SK-N-SH (cell line): ENCODE data around the gene EIF5A. TPM values are rescaled to one million over a fixed set of nuclear protein-coding genes. Genes with fewer than 3 reads are reported as not detected.

Experiments used
- CTCF ChIA-PET: fragments of 300-600, 350-600 bp; formaldehyde crosslinking; extraction: SDS; loops from one replicate; lab custom pipeline; 2021; lab: Yijun Ruan, JAX
- POLR2A ChIA-PET: fragments of 350-600 bp; sonication (Branson Sonifier 250); formaldehyde crosslinking; extraction: SDS; loops from one replicate; lab custom pipeline; 2020; ENCODE audit warnings: antibody characterized with exemption, inconsistent platforms; lab: Yijun Ruan, JAX
- DNase-seq: peaks from one replicate; pipeline ENCODE4 v3.0.0; 2012
- H2AFZ ChIP-seq: fragments of 200-600 bp; sonication (generic); 2 replicates; pipeline ENCODE4 v1.8.1; 2016; ENCODE audit warnings: antibody characterized with exemption, mild to moderate bottlenecking, low read depth
- H3F3A ChIP-seq: fragments of 200-600 bp; sonication (generic); replicated peaks from 2 replicates; pipeline ENCODE3; 2016; ENCODE audit warnings: antibody characterized with exemption, mild to moderate bottlenecking; ENCODE audit not compliant: insufficient read depth
- H3K27ac ChIP-seq, 2 experiments: fragments of 200-500 bp in 1 of 2; fragments of 200-600 bp in 1 of 2; sonication (Bioruptor generic) in 1 of 2; sonication (generic), shearing (Covaris generic) in 1 of 2; 2 replicates each; pipeline versions ENCODE4 v1.5.1 to v1.6.1; 2014 to 2016; ENCODE audit warnings: low read depth in 2 of 2, inconsistent platforms in 1 of 2, low read length in 1 of 2, mild to moderate bottlenecking in 1 of 2, mixed read lengths in 1 of 2
- H3K27me3 ChIP-seq: fragments of 200-600 bp; sonication (generic), shearing (Covaris generic); 2 replicates; pipeline ENCODE4 v1.6.1; 2016; ENCODE audit warnings: mixed run types; ENCODE audit not compliant: insufficient read depth
- H3K36me3 ChIP-seq, 2 experiments: fragments of 200-500 bp in 1 of 2; fragments of 200-600 bp in 1 of 2; sonication (Bioruptor generic) in 1 of 2; sonication (generic) in 1 of 2; replicated peaks in 1 of 2; 2 replicates each; pipeline versions ENCODE3 to v1.5.1; 2014 to 2016; ENCODE audit warnings: low read length in 1 of 2, mild to moderate bottlenecking in 1 of 2; ENCODE audit not compliant: insufficient read depth in 2 of 2, control insufficient read depth in 1 of 2
- H3K4me1 ChIP-seq, 2 experiments: fragments of 200-500 bp in 1 of 2; fragments of 200-600 bp in 1 of 2; sonication (Bioruptor generic) in 1 of 2; sonication (generic), shearing (Covaris generic) in 1 of 2; 2 replicates each; pipeline versions ENCODE4 v1.5.1 to v1.6.1; 2014 to 2016; ENCODE audit warnings: low read depth in 1 of 2, low read length in 1 of 2, mixed run types in 1 of 2; ENCODE audit not compliant: insufficient read depth in 2 of 2, control insufficient read depth in 1 of 2
- H3K4me2 ChIP-seq: fragments of 200-600 bp; sonication (generic), shearing (Covaris generic); 2 replicates; pipeline ENCODE4 v1.6.1; 2017; ENCODE audit warnings: mixed run types
- H3K4me3 ChIP-seq, 2 experiments: fragments of 200-500 bp in 1 of 2; fragments of 200-600 bp in 1 of 2; sonication (Bioruptor generic) in 1 of 2; sonication (generic), shearing (Covaris generic) in 1 of 2; 2 replicates each; pipeline versions ENCODE4 v1.5.1 to v1.8.1; 2014 to 2016; ENCODE audit warnings: low read depth in 2 of 2, inconsistent platforms in 1 of 2, low read length in 1 of 2, mild to moderate bottlenecking in 1 of 2, mixed read lengths in 1 of 2, moderate library complexity in 1 of 2
- H3K79me2 ChIP-seq: fragments of 200-600 bp; sonication (generic); 2 replicates; pipeline ENCODE4 v1.8.1; 2017; ENCODE audit warnings: mild to moderate bottlenecking; ENCODE audit not compliant: insufficient read depth
- H3K9ac ChIP-seq: fragments of 200-600 bp; sonication (generic); 2 replicates; pipeline ENCODE4 v1.6.1; 2017; ENCODE audit warnings: mixed run types
- H3K9me2 ChIP-seq: fragments of 200-600 bp; sonication (generic); 2 replicates; pipeline ENCODE4 v1.6.1; 2017; ENCODE audit warnings: mixed run types
- H3K9me3 ChIP-seq: fragments of 200-600 bp; sonication (generic); 2 replicates; pipeline ENCODE4 v1.6.1; 2017; ENCODE audit warnings: mixed run types, mild to moderate bottlenecking, moderate library complexity
- H4K20me1 ChIP-seq: fragments of 200-600 bp; sonication (generic); 2 replicates; pipeline ENCODE4 v1.6.1; 2017; ENCODE audit warnings: mild to moderate bottlenecking, mixed run types; ENCODE audit not compliant: insufficient read depth
- FOXJ3 ChIP-seq: sonication (generic); formaldehyde crosslinking; IDR thresholded peaks from 2 replicates; pipeline ENCODE4 v1.5.1; 2020; ENCODE audit warnings: mild to moderate bottlenecking, missing genetic modification reagents
- GATA2 ChIP-seq: sonication (generic); formaldehyde crosslinking; IDR thresholded peaks from 2 replicates; pipeline ENCODE4 v1.5.0; 2020; ENCODE audit warnings: mild to moderate bottlenecking, missing genetic modification reagents
- JUND ChIP-seq: IDR thresholded peaks from 2 replicates; pipeline ENCODE4 v1.4.0; 2012
- MXI1 ChIP-seq: IDR thresholded peaks from 2 replicates; pipeline ENCODE4 v1.6.1; 2012; ENCODE audit warnings: mild to moderate bottlenecking, low read depth, low read length, improper control_type of control experiment
- RAD21 ChIP-seq: IDR thresholded peaks from 2 replicates; pipeline ENCODE4 v1.6.1; 2012; ENCODE audit warnings: mild to moderate bottlenecking, low read length
- REST ChIP-seq: IDR thresholded peaks from 2 replicates; pipeline ENCODE4 v1.6.1; 2012; ENCODE audit warnings: mild to moderate bottlenecking, low read depth, low read length, moderate library complexity
- SIN3A ChIP-seq: IDR thresholded peaks from 2 replicates; pipeline ENCODE4 v1.6.1; 2012; ENCODE audit warnings: low read depth, mild to moderate bottlenecking, low read length, moderate library complexity, borderline replicate concordance
- TAF1 ChIP-seq: IDR thresholded peaks from 2 replicates; pipeline ENCODE4 v1.6.1; 2012; ENCODE audit warnings: low read depth, mild to moderate bottlenecking, low read length, moderate library complexity, borderline replicate concordance
- TCF12 ChIP-seq: IDR thresholded peaks from 2 replicates; pipeline ENCODE4 v1.4.0; 2012
- USF2 ChIP-seq: fragments of 150-350 bp; IDR thresholded peaks from 2 replicates; pipeline ENCODE4 v1.6.1; 2017; ENCODE audit warnings: antibody characterized with exemption, low read length, low read depth, borderline replicate concordance
- YY1 ChIP-seq: IDR thresholded peaks from 2 replicates; pipeline ENCODE4 v1.4.0; 2012; ENCODE audit warnings: low read depth, mild to moderate bottlenecking
- ZBTB33 ChIP-seq: IDR thresholded peaks from 2 replicates; pipeline ENCODE4 v1.4.0; 2012; ENCODE audit warnings: low read depth, borderline replicate concordance
- WGBS: methylation state at CpG from one replicate; pipeline ENCODE4 v1.1.6; 2017; ENCODE audit warnings: low lambda C conversion rate; 5-methylcytosine and 5-hydroxymethylcytosine counted together
- polyA plus RNA-seq, 3 experiments: library from polyadenylated mRNA; depleted of rRNA; stranded (reverse); fragments of >200 nt; gene quantifications; 2 replicates each; pipeline ENCODE4 v1.2.3, GENCODE V29; 2012
- TF ChIP-seq, protein P1 (sequence below): fragments of 150-350 bp; IDR thresholded peaks from 2 replicates; pipeline ENCODE4 v1.6.1; 2016; ENCODE audit warnings: mild to moderate bottlenecking, low read depth, low read length

The EIF5A gene
- polyA plus RNA-seq, 1 of the 3 experiments (the other 2 are of a cell fraction) = 971 TPM

DNA sequence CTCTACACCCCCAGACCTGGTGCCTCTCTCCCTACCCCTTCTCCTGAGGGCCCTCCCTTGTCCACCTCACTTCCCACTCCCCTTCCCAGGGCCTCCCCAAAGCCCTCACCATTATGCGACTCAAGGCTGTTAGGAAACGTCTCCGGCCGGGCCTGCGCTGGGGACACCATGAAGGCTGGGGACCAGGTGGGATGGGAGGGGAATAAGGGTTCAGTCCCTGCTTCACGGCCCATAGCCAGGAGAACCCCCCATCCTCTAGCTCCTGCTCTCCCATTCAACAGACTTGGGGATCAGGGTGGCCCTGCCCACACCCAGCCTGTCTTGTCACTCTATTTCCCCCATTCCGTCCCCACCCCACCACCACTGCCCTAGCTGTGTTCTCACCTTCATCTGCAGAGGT is 19.6 kb downstream of the EIF5A start:
- Histone ChIP-seq H3K4me3 (no peak overlapping the region), H2AFZ (no peak overlapping the region), H3K9ac (no peak overlapping the region), H3K27me3 (no peaks in the 10 kb centered on the region), H3K9me3 (no peaks in the 10 kb centered on the region), H3F3A (no peaks in the 10 kb centered on the region), H3K4me1 (peaks cover 3 to 13% of the 10 kb centered on the region in 2 experiments; a peak in 2 of 4 replicates), H4K20me1 (no peaks in the 10 kb centered on the region), H3K4me2 (no peak overlapping the region), H3K27ac (no peak overlapping the region), H3K36me3 (peaks cover 5 to 42% of the 10 kb centered on the region in 2 experiments), H3K9me2 (no peaks in the 10 kb centered on the region), H3K79me2 (peaks cover 17% of the 10 kb centered on the region; the same call in 1 of the 2 replicates)
- POLR2A ChIA-PET = no interaction called here
- DNase-seq = no peak
- CTCF ChIA-PET = interaction anchor here (0.6 to 8.4 kb wide), 5 partner anchors 18 to 234 kb away, joined by 3 to 55 read pairs (median 4); partner anchors contain the start of gene SLC2A4
- 98% methylated on average over 7 of the region's 7 CpGs for WGBS
- TF ChIP-seq USF2 (no peak), TCF12 (no peak), SIN3A (no peak), JUND (no peak), GATA2 (CRISPR knock-in tag) (no peak), TAF1 (no peak), MXI1 (no peak), ZBTB33 (no peak), REST (no peak), FOXJ3 (CRISPR knock-in tag) (no peak), YY1 (no peak), RAD21 (no peak)
- TF ChIP-seq, protein P1, sequence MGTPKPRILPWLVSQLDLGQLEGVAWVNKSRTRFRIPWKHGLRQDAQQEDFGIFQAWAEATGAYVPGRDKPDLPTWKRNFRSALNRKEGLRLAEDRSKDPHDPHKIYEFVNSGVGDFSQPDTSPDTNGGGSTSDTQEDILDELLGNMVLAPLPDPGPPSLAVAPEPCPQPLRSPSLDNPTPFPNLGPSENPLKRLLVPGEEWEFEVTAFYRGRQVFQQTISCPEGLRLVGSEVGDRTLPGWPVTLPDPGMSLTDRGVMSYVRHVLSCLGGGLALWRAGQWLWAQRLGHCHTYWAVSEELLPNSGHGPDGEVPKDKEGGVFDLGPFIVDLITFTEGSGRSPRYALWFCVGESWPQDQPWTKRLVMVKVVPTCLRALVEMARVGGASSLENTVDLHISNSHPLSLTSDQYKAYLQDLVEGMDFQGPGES = no peak
